SK-N-SH (cell line): ENCODE data around the gene PTCH2. TPM values are rescaled to one million over a fixed set of nuclear protein-coding genes. Genes with fewer than 3 reads are reported as not detected.

Experiments used
- CTCF ChIA-PET: fragments of 300-600, 350-600 bp; formaldehyde crosslinking; extraction: SDS; loops from one replicate; lab custom pipeline; 2021; lab: Yijun Ruan, JAX
- POLR2A ChIA-PET: fragments of 350-600 bp; sonication (Branson Sonifier 250); formaldehyde crosslinking; extraction: SDS; loops from one replicate; lab custom pipeline; 2020; ENCODE audit warnings: antibody characterized with exemption, inconsistent platforms; lab: Yijun Ruan, JAX
- DNase-seq: peaks from one replicate; pipeline ENCODE4 v3.0.0; 2012
- H2AFZ ChIP-seq: fragments of 200-600 bp; sonication (generic); 2 replicates; pipeline ENCODE4 v1.8.1; 2016; ENCODE audit warnings: antibody characterized with exemption, mild to moderate bottlenecking, low read depth
- H3F3A ChIP-seq: fragments of 200-600 bp; sonication (generic); replicated peaks from 2 replicates; pipeline ENCODE3; 2016; ENCODE audit warnings: antibody characterized with exemption, mild to moderate bottlenecking; ENCODE audit not compliant: insufficient read depth
- H3K27ac ChIP-seq, 2 experiments: fragments of 200-500 bp in 1 of 2; fragments of 200-600 bp in 1 of 2; sonication (Bioruptor generic) in 1 of 2; sonication (generic), shearing (Covaris generic) in 1 of 2; 2 replicates each; pipeline versions ENCODE4 v1.5.1 to v1.6.1; 2014 to 2016; ENCODE audit warnings: low read depth in 2 of 2, inconsistent platforms in 1 of 2, low read length in 1 of 2, mild to moderate bottlenecking in 1 of 2, mixed read lengths in 1 of 2
- H3K27me3 ChIP-seq: fragments of 200-600 bp; sonication (generic), shearing (Covaris generic); 2 replicates; pipeline ENCODE4 v1.6.1; 2016; ENCODE audit warnings: mixed run types; ENCODE audit not compliant: insufficient read depth
- H3K36me3 ChIP-seq, 2 experiments: fragments of 200-500 bp in 1 of 2; fragments of 200-600 bp in 1 of 2; sonication (Bioruptor generic) in 1 of 2; sonication (generic) in 1 of 2; replicated peaks in 1 of 2; 2 replicates each; pipeline versions ENCODE3 to v1.5.1; 2014 to 2016; ENCODE audit warnings: low read length in 1 of 2, mild to moderate bottlenecking in 1 of 2; ENCODE audit not compliant: insufficient read depth in 2 of 2, control insufficient read depth in 1 of 2
- H3K4me1 ChIP-seq, 2 experiments: fragments of 200-500 bp in 1 of 2; fragments of 200-600 bp in 1 of 2; sonication (Bioruptor generic) in 1 of 2; sonication (generic), shearing (Covaris generic) in 1 of 2; 2 replicates each; pipeline versions ENCODE4 v1.5.1 to v1.6.1; 2014 to 2016; ENCODE audit warnings: low read depth in 1 of 2, low read length in 1 of 2, mixed run types in 1 of 2; ENCODE audit not compliant: insufficient read depth in 2 of 2, control insufficient read depth in 1 of 2
- H3K4me2 ChIP-seq: fragments of 200-600 bp; sonication (generic), shearing (Covaris generic); 2 replicates; pipeline ENCODE4 v1.6.1; 2017; ENCODE audit warnings: mixed run types
- H3K4me3 ChIP-seq, 2 experiments: fragments of 200-500 bp in 1 of 2; fragments of 200-600 bp in 1 of 2; sonication (Bioruptor generic) in 1 of 2; sonication (generic), shearing (Covaris generic) in 1 of 2; 2 replicates each; pipeline versions ENCODE4 v1.5.1 to v1.8.1; 2014 to 2016; ENCODE audit warnings: low read depth in 2 of 2, inconsistent platforms in 1 of 2, low read length in 1 of 2, mild to moderate bottlenecking in 1 of 2, mixed read lengths in 1 of 2, moderate library complexity in 1 of 2
- H3K79me2 ChIP-seq: fragments of 200-600 bp; sonication (generic); 2 replicates; pipeline ENCODE4 v1.8.1; 2017; ENCODE audit warnings: mild to moderate bottlenecking; ENCODE audit not compliant: insufficient read depth
- H3K9ac ChIP-seq: fragments of 200-600 bp; sonication (generic); 2 replicates; pipeline ENCODE4 v1.6.1; 2017; ENCODE audit warnings: mixed run types
- H3K9me2 ChIP-seq: fragments of 200-600 bp; sonication (generic); 2 replicates; pipeline ENCODE4 v1.6.1; 2017; ENCODE audit warnings: mixed run types
- H3K9me3 ChIP-seq: fragments of 200-600 bp; sonication (generic); 2 replicates; pipeline ENCODE4 v1.6.1; 2017; ENCODE audit warnings: mixed run types, mild to moderate bottlenecking, moderate library complexity
- H4K20me1 ChIP-seq: fragments of 200-600 bp; sonication (generic); 2 replicates; pipeline ENCODE4 v1.6.1; 2017; ENCODE audit warnings: mild to moderate bottlenecking, mixed run types; ENCODE audit not compliant: insufficient read depth
- ELF1 ChIP-seq: IDR thresholded peaks from 2 replicates; pipeline ENCODE4 v1.4.0; 2012
- EP300 ChIP-seq, 2 experiments: IDR thresholded peaks; 2 replicates each; pipeline versions ENCODE4 v1.4.0 to v1.6.1; 2012; ENCODE audit warnings: borderline replicate concordance in 1 of 2, low read depth in 1 of 2, low read length in 1 of 2
- FOSL2 ChIP-seq: IDR thresholded peaks from 2 replicates; pipeline ENCODE4 v1.4.0; 2012; ENCODE audit warnings: low read depth, mild to moderate bottlenecking, moderate library complexity, borderline replicate concordance
- FOXM1 ChIP-seq: IDR thresholded peaks from 2 replicates; pipeline ENCODE4 v1.4.0; 2012; ENCODE audit warnings: low read depth, mild to moderate bottlenecking
- GABPA ChIP-seq: IDR thresholded peaks from 2 replicates; pipeline ENCODE4 v1.4.0; 2012; ENCODE audit warnings: low read depth, mild to moderate bottlenecking
- JUND ChIP-seq: IDR thresholded peaks from 2 replicates; pipeline ENCODE4 v1.4.0; 2012
- MXI1 ChIP-seq: IDR thresholded peaks from 2 replicates; pipeline ENCODE4 v1.6.1; 2012; ENCODE audit warnings: mild to moderate bottlenecking, low read depth, low read length, improper control_type of control experiment
- POLR2AphosphoS5 ChIP-seq: IDR thresholded peaks from 2 replicates; pipeline ENCODE4 v1.6.1; 2012; ENCODE audit warnings: low read depth, low read length
- RAD21 ChIP-seq: IDR thresholded peaks from 2 replicates; pipeline ENCODE4 v1.6.1; 2012; ENCODE audit warnings: mild to moderate bottlenecking, low read length
- RFX5 ChIP-seq: IDR thresholded peaks from 2 replicates; pipeline ENCODE4 v1.6.1; 2012; ENCODE audit warnings: mild to moderate bottlenecking, improper control_type of control experiment, low read length
- RXRA ChIP-seq: IDR thresholded peaks from 2 replicates; pipeline ENCODE4 v1.4.0; 2012; ENCODE audit warnings: low read depth, mild to moderate bottlenecking, borderline replicate concordance
- SIN3A ChIP-seq: IDR thresholded peaks from 2 replicates; pipeline ENCODE4 v1.6.1; 2012; ENCODE audit warnings: low read depth, mild to moderate bottlenecking, low read length, moderate library complexity, borderline replicate concordance
- SMC3 ChIP-seq: IDR thresholded peaks from 2 replicates; pipeline ENCODE4 v1.6.1; 2012; ENCODE audit warnings: low read depth, low read length, improper control_type of control experiment
- TCF12 ChIP-seq: IDR thresholded peaks from 2 replicates; pipeline ENCODE4 v1.4.0; 2012
- TEAD4 ChIP-seq: IDR thresholded peaks from 2 replicates; pipeline ENCODE4 v1.4.0; 2012; ENCODE audit warnings: mild to moderate bottlenecking, borderline replicate concordance; ENCODE audit not compliant: insufficient read depth
- YY1 ChIP-seq: IDR thresholded peaks from 2 replicates; pipeline ENCODE4 v1.4.0; 2012; ENCODE audit warnings: low read depth, mild to moderate bottlenecking
- ZBTB33 ChIP-seq: IDR thresholded peaks from 2 replicates; pipeline ENCODE4 v1.4.0; 2012; ENCODE audit warnings: low read depth, borderline replicate concordance
- WGBS: methylation state at CpG from one replicate; pipeline ENCODE4 v1.1.6; 2017; ENCODE audit warnings: low lambda C conversion rate; 5-methylcytosine and 5-hydroxymethylcytosine counted together
- polyA plus RNA-seq, 3 experiments: library from polyadenylated mRNA; depleted of rRNA; stranded (reverse); fragments of >200 nt; gene quantifications; 2 replicates each; pipeline ENCODE4 v1.2.3, GENCODE V29; 2012
- TF ChIP-seq, protein P1 (sequence below): IDR thresholded peaks from 2 replicates; pipeline ENCODE4 v1.4.0; 2012; ENCODE audit warnings: low read depth
- TF ChIP-seq, protein P2 (sequence below): IDR thresholded peaks from 2 replicates; pipeline ENCODE4; 2012

PTCH2 gene
- polyA plus RNA-seq, 1 of the 3 experiments (the other 2 are of a cell fraction): 1.2 TPM

GRCh38 chr1:44851308-44851707 lies 8.3 kb upstream of the PTCH2 start:
- Histone ChIP-seq H3K9ac (no peak overlapping the region), H3K9me3 (no peaks in the 10 kb centered on the region), H3K4me1 (no peaks in the 10 kb centered on the region), H3F3A (no peaks in the 10 kb centered on the region), H3K4me2 (no peak overlapping the region), H4K20me1 (no peaks in the 10 kb centered on the region), H3K9me2 (no peaks in the 10 kb centered on the region), H3K79me2 (no peaks in the 10 kb centered on the region), H2AFZ (no peak overlapping the region), H3K27ac (no peak overlapping the region), H3K36me3 (no peaks in the 10 kb centered on the region), H3K4me3 (no peak overlapping the region), H3K27me3 (no peaks in the 10 kb centered on the region)
- WGBS: 100% methylated on average over 1 of the region's 1 CpG
- ChIA-PET POLR2A (no interaction called here), CTCF (interaction anchor here (0.8 kb wide), 1 partner anchor 9 kb away, joined by 3 read pairs; no protein-coding TSS in a partner anchor)
- no peak for DNase-seq
- TF ChIP-seq GABPA (no peak), POLR2AphosphoS5 (no peak), ZBTB33 (no peak), SIN3A (no peak), FOXM1 (no peak), FOSL2 (no peak), RXRA (no peak), YY1 (no peak), MXI1 (no peak), ELF1 (no peak), RFX5 (no peak), JUND (no peak), TCF12 (no peak), EP300 (IDR thresholded peaks at IDR 0.05; ENCODE audit: borderline replicate concordance in 1 of 2, low read depth in 1 of 2, low read length in 1 of 2) (no peak), SMC3 (no peak), RAD21 (no peak), TEAD4 (no peak)
- TF ChIP-seq, protein P1, sequence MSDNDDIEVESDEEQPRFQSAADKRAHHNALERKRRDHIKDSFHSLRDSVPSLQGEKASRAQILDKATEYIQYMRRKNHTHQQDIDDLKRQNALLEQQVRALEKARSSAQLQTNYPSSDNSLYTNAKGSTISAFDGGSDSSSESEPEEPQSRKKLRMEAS: no peak
- TF ChIP-seq, protein P2, sequence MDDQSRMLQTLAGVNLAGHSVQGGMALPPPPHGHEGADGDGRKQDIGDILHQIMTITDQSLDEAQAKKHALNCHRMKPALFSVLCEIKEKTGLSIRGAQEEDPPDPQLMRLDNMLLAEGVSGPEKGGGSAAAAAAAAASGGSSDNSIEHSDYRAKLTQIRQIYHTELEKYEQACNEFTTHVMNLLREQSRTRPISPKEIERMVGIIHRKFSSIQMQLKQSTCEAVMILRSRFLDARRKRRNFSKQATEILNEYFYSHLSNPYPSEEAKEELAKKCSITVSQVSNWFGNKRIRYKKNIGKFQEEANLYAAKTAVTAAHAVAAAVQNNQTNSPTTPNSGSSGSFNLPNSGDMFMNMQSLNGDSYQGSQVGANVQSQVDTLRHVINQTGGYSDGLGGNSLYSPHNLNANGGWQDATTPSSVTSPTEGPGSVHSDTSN: no peak
